Astrocyte (in vitro differentiated cells and primary cell): ENCODE measurements around the gene TMEM165. TPM values are rescaled to one million over a fixed set of nuclear protein-coding genes. Genes with fewer than 3 reads are reported as not detected.
"Not testable (repeated sequence)": the region's sequence is repeated elsewhere in the genome, so short reads cannot be mapped to it uniquely, and the experiment has no call there.

Experiments
- DNase-seq: peaks from one replicate; pipeline ENCODE4 v3.0.0-alpha.2; 2010; ENCODE audit warnings: low read depth
- FAIRE-seq: peaks from 2 replicates; lab custom pipeline; 2011; peaks lifted over from hg19 to GRCh38; lab: Jason Lieb, UNC
- H2AFZ ChIP-seq: 2 replicates; pipeline ENCODE4 v1.6.0; 2012; ENCODE audit warnings: low read depth, low read length, inconsistent platforms
- H3K27ac ChIP-seq: 2 replicates; pipeline ENCODE4 v1.5.1; 2011; ENCODE audit warnings: low read depth, low read length, inconsistent platforms
- H3K27me3 ChIP-seq: 2 replicates; pipeline ENCODE4 v1.6.0; 2011; ENCODE audit warnings: low read length, inconsistent platforms; ENCODE audit not compliant: insufficient read depth
- H3K36me3 ChIP-seq: 2 replicates; pipeline ENCODE4 v1.5.1; 2011; ENCODE audit warnings: low read length, inconsistent platforms; ENCODE audit not compliant: insufficient read depth
- H3K4me1 ChIP-seq: 2 replicates; pipeline ENCODE4 v1.5.1; 2011; ENCODE audit warnings: low read length, inconsistent platforms; ENCODE audit not compliant: insufficient read depth
- H3K4me2 ChIP-seq: 2 replicates; pipeline ENCODE4 v1.6.0; 2012; ENCODE audit warnings: low read length, inconsistent platforms
- H3K4me3 ChIP-seq: 2 replicates; pipeline ENCODE4 v1.5.1; 2011; ENCODE audit warnings: low read depth, mild to moderate bottlenecking, low read length, inconsistent platforms; ENCODE audit not compliant: insufficient read depth
- H3K79me2 ChIP-seq: 2 replicates; pipeline ENCODE4 v1.6.0; 2012; ENCODE audit warnings: mild to moderate bottlenecking, low read length, inconsistent platforms; ENCODE audit not compliant: insufficient read depth
- H3K9ac ChIP-seq: 2 replicates; pipeline ENCODE4 v1.6.0; 2012; ENCODE audit warnings: mild to moderate bottlenecking, low read length, inconsistent platforms
- H3K9me3 ChIP-seq: 2 replicates; pipeline ENCODE4 v1.5.1; 2012; ENCODE audit warnings: low read depth, mild to moderate bottlenecking, low read length, inconsistent platforms; ENCODE audit not compliant: insufficient read depth
- H4K20me1 ChIP-seq: 2 replicates; pipeline ENCODE4 v1.6.0; 2012; ENCODE audit warnings: low read length, inconsistent platforms; ENCODE audit not compliant: insufficient read depth
- H3K27ac Mint-ChIP-seq: one replicate; pipeline ENCODE4 v1.8.0; 2021; ENCODE audit warnings: mild to moderate bottlenecking, mixed read lengths; ENCODE audit not compliant: unreplicated experiment
- H3K27me3 Mint-ChIP-seq: one replicate; pipeline ENCODE4 v1.8.0; 2021; ENCODE audit warnings: low read depth, mixed read lengths; ENCODE audit not compliant: unreplicated experiment
- H3K36me3 Mint-ChIP-seq: one replicate; pipeline ENCODE4 v1.8.0; 2021; ENCODE audit warnings: low read depth, mixed read lengths; ENCODE audit not compliant: unreplicated experiment
- H3K4me1 Mint-ChIP-seq: one replicate; pipeline ENCODE4 v1.8.0; 2021; ENCODE audit warnings: low read depth, mixed read lengths; ENCODE audit not compliant: unreplicated experiment
- H3K4me3 Mint-ChIP-seq: one replicate; pipeline ENCODE4 v1.8.0; 2021; ENCODE audit warnings: mild to moderate bottlenecking, moderate library complexity, mixed read lengths; ENCODE audit not compliant: unreplicated experiment
- H3K9me3 Mint-ChIP-seq: one replicate; pipeline ENCODE4 v1.8.0; 2021; ENCODE audit warnings: mild to moderate bottlenecking, mixed read lengths; ENCODE audit not compliant: unreplicated experiment
- EZH2 ChIP-seq: IDR thresholded peaks from 2 replicates; pipeline ENCODE4 v1.6.1; 2012; ENCODE audit warnings: mild to moderate bottlenecking, low read length, inconsistent platforms; ENCODE audit not compliant: insufficient read depth
- total RNA-seq: library from RNA; stranded (reverse); gene quantifications from 2 replicates; pipeline ENCODE4 v1.2.1, GENCODE V29; 2021
- TF ChIP-seq, protein P1 (sequence below): IDR thresholded peaks from 2 replicates; pipeline ENCODE4 v1.5.1; 2011; ENCODE audit warnings: low read depth, mild to moderate bottlenecking, inconsistent platforms, low read length, moderate library complexity; ENCODE audit not compliant: insufficient read depth

Gene TMEM165
- total RNA-seq, 1 donor from 2014 or later = 130 TPM

DNA sequence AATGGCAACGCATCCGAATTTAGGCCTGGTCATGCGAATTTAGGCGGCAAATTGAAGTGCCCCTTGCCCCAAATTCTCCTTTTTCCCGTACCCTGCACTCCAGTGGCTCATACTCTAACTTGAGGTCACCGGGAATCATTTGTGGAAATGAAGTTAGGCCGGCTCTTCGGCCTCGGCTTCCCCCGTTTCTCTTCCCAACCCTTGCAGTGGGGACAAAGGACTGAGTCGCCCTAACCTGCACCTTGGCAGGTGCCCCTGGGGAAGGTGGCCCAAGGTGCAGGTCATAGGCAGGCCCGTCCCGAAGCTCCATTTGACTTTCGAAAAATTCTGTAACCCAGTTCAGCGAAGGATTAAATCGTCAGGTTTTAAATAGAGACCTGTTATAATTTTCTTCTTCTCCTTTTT, 48.9 kb upstream of the TMEM165 start:
- H3K27ac ChIP-seq = peak overlapping the region; percentile 82
- no peak for FAIRE-seq

GRCh38 chr4:55347610-55348228, 48.0 kb upstream of the TMEM165 start:
- no peak overlapping the region for H2AFZ ChIP-seq
- H3K27ac Mint-ChIP-seq = no peak overlapping the region
- no peak for TF ChIP-seq EZH2
- TF ChIP-seq, protein P1, sequence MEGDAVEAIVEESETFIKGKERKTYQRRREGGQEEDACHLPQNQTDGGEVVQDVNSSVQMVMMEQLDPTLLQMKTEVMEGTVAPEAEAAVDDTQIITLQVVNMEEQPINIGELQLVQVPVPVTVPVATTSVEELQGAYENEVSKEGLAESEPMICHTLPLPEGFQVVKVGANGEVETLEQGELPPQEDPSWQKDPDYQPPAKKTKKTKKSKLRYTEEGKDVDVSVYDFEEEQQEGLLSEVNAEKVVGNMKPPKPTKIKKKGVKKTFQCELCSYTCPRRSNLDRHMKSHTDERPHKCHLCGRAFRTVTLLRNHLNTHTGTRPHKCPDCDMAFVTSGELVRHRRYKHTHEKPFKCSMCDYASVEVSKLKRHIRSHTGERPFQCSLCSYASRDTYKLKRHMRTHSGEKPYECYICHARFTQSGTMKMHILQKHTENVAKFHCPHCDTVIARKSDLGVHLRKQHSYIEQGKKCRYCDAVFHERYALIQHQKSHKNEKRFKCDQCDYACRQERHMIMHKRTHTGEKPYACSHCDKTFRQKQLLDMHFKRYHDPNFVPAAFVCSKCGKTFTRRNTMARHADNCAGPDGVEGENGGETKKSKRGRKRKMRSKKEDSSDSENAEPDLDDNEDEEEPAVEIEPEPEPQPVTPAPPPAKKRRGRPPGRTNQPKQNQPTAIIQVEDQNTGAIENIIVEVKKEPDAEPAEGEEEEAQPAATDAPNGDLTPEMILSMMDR = no peak
- H3K4me1 Mint-ChIP-seq = peaks cover 12% of the 10 kb centered on the region
- H3K27ac ChIP-seq = no peak overlapping the region
- no peaks in the 10 kb centered on the region for H3K9me3 Mint-ChIP-seq
- no peaks in the 10 kb centered on the region for H3K36me3 ChIP-seq
- H3K4me2 ChIP-seq = no peak overlapping the region
- H3K4me3 Mint-ChIP-seq = peak overlapping the region; percentile 90
- H3K4me1 ChIP-seq = peaks cover 12% of the 10 kb centered on the region
- no peaks in the 10 kb centered on the region for H4K20me1 ChIP-seq
- peaks cover 10% of the 10 kb centered on the region for H3K36me3 Mint-ChIP-seq
- no peaks in the 10 kb centered on the region for H3K27me3 Mint-ChIP-seq
- H3K79me2 ChIP-seq = no peaks in the 10 kb centered on the region
- no peak for DNase-seq
- no peak for FAIRE-seq
- H3K4me3 ChIP-seq = no peak overlapping the region
- no peaks in the 10 kb centered on the region for H3K9me3 ChIP-seq
- no peaks in the 10 kb centered on the region for H3K27me3 ChIP-seq
- H3K9ac ChIP-seq = no peak overlapping the region

More for the DNA sequence above, 48.9 kb upstream of the TMEM165 start:
- Histone ChIP-seq H4K20me1 (no peaks in the 10 kb centered on the region), H3K9ac (peak overlapping the region; percentile 86), H3K79me2 (no peaks in the 10 kb centered on the region), H3K4me3 (peak overlapping the region; percentile 72), H3K27me3 (no peaks in the 10 kb centered on the region), H3K4me1 (peaks cover 12% of the 10 kb centered on the region), H3K9me3 (no peaks in the 10 kb centered on the region), H3K4me2 (peak overlapping the region; percentile 90), H2AFZ (peak overlapping the region; percentile 89), H3K36me3 (no peaks in the 10 kb centered on the region)
- TF ChIP-seq EZH2 = no peak
- TF ChIP-seq, protein P1 = no peak
- Mint-ChIP-seq H3K27ac (peak overlapping the region; percentile 79), H3K9me3 (no peaks in the 10 kb centered on the region), H3K36me3 (peaks cover 3% of the 10 kb centered on the region), H3K4me3 (peak overlapping the region; percentile 90), H3K27me3 (no peaks in the 10 kb centered on the region), H3K4me1 (peaks cover 12% of the 10 kb centered on the region)
- no peak for DNase-seq

DNA sequence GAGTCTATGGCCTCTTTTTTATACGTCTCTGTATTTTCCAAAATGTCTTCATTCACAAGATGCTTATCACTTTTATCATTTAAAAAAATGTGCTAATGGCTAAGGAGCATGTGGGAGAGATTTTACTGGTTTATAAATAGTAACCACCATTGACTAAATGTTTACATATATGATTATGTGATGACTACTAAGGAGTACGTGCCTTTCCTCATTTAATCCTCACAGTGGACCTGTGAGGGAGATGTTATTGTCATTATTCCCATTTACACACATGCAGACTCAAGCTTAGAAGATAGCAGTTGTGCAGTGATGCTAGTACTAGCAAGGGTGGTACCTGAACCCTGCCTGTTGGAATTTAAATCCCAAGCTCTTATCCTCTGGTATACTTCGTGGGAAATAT, 47.3 kb upstream of the TMEM165 start:
- no peak for TF ChIP-seq EZH2
- TF ChIP-seq, protein P1 = no peak
- Histone ChIP-seq H2AFZ (no peak overlapping the region), H3K27me3 (no peaks in the 10 kb centered on the region), H3K4me1 (peaks cover 12% of the 10 kb centered on the region), H3K9me3 (no peaks in the 10 kb centered on the region), H3K4me3 (no peak overlapping the region), H3K9ac (no peak overlapping the region), H3K79me2 (no peaks in the 10 kb centered on the region), H4K20me1 (no peaks in the 10 kb centered on the region), H3K4me2 (peak overlapping the region; percentile 17), H3K36me3 (no peaks in the 10 kb centered on the region), H3K27ac (no peak overlapping the region)
- DNase-seq = no peak
- no peak for FAIRE-seq
- Mint-ChIP-seq H3K4me3 (peak overlapping the region; percentile 37), H3K9me3 (no peaks in the 10 kb centered on the region), H3K36me3 (peaks cover 16% of the 10 kb centered on the region), H3K4me1 (peaks cover 12% of the 10 kb centered on the region), H3K27ac (no peak overlapping the region), H3K27me3 (no peaks in the 10 kb centered on the region)

DNA sequence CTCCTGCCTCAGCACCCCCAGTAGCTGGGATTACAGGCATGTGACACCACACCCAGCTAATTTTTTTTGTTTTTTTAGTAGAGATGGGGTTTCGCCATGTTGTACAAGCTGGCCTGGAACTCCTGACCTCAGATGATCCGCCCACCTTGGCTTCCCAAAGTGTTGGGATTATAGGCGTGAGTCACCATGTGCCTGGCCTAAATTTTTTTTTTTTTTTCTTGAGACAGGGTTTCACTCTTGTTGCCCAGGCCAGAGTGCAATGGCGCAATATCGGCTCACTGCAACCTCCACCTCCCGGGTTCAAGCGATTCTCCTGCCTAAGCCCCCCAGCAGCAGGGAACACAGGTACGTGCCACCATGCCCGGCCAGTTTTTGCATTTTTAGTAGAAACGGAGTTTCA, 44.9 kb upstream of the TMEM165 start:
- not testable (repeated sequence) for H3K79me2 ChIP-seq, H3K36me3 ChIP-seq, H3K4me3 Mint-ChIP-seq, H3K4me2 ChIP-seq, H3K9ac ChIP-seq, H3K4me3 ChIP-seq, H2AFZ ChIP-seq, H3K27me3 Mint-ChIP-seq, H3K9me3 Mint-ChIP-seq, H3K9me3 ChIP-seq, H4K20me1 ChIP-seq, H3K27me3 ChIP-seq, H3K27ac ChIP-seq, H3K27ac Mint-ChIP-seq, FAIRE-seq, DNase-seq
- Mint-ChIP-seq H3K4me1 (peaks cover 12% of the 10 kb centered on the region), H3K36me3 (peaks cover 23% of the 10 kb centered on the region)
- H3K4me1 ChIP-seq = peaks cover 12% of the 10 kb centered on the region
